IPS DF 6.9 (cell line): ENCODE data around the gene S100A10.

Source experiments
- DNase-seq: peaks from one replicate; pipeline ENCODE4 v3.0.0-alpha.2; 2013; ENCODE audit warnings: low read depth, low spot score
- H3K27ac ChIP-seq: one replicate; pipeline ENCODE4 v1.5.1; 2013; ENCODE audit warnings: low read length, control low read depth
- H3K27me3 ChIP-seq: 2 replicates; pipeline ENCODE4 v1.6.1; 2013; ENCODE audit warnings: mild to moderate bottlenecking, low read length; ENCODE audit not compliant: control insufficient read depth, insufficient read depth
- H3K36me3 ChIP-seq: 2 replicates; pipeline ENCODE4 v1.6.1; 2013; ENCODE audit warnings: low read length; ENCODE audit not compliant: control insufficient read depth, insufficient read depth
- H3K4me1 ChIP-seq: 2 replicates; pipeline ENCODE4 v1.6.1; 2013; ENCODE audit warnings: low read length; ENCODE audit not compliant: control insufficient read depth, insufficient read depth
- H3K4me3 ChIP-seq: 2 replicates; pipeline ENCODE4 v1.5.1; 2013; ENCODE audit warnings: mild to moderate bottlenecking, low read length
- H3K9me3 ChIP-seq: 2 replicates; pipeline ENCODE4 v1.6.1; 2013; ENCODE audit warnings: low read length, inconsistent platforms; ENCODE audit not compliant: control insufficient read depth, insufficient read depth
- WGBS: extraction: QIAGEN DNeasy Blood & Tissue Kit; methylation state at CpG from one replicate; pipeline ENCODE4 v1.1.7; 2013; ENCODE audit warnings: mixed read lengths, missing lambda C conversion rate; ENCODE audit not compliant: insufficient read length, insufficient coverage; 5-methylcytosine and 5-hydroxymethylcytosine counted together

Gene S100A10

GRCh38 chr1:151986501-151987190 is 7.0 kb downstream of the S100A10 start:
- H3K4me3 ChIP-seq: no peak overlapping the region
- H3K36me3 ChIP-seq: peaks cover 12% of the 10 kb centered on the region; the same call in 1 of the 2 replicates
- no peaks in the 10 kb centered on the region for H3K9me3 ChIP-seq
- H3K27me3 ChIP-seq: no peaks in the 10 kb centered on the region
- no peak for DNase-seq
- no CpG with 5 or more reads among the region's 8 CpGs for WGBS
- no peak overlapping the region for H3K27ac ChIP-seq
- 0 out of 2 replicates have a peak, but pooled peaks cover 2% of the 10 kb centered on the region for H3K4me1 ChIP-seq

- peaks cover 12% of the 10 kb centered on the region; the same call in 1 of the 2 replicates for H3K36me3 ChIP-seq
- no peaks in the 10 kb centered on the region for H3K27me3 ChIP-seq
- no peak overlapping the region for H3K4me3 ChIP-seq
- 0 out of 2 replicates have a peak, but pooled peaks cover 1% of the 10 kb centered on the region for H3K4me1 ChIP-seq
- no peak for DNase-seq
- no peaks in the 10 kb centered on the region for H3K9me3 ChIP-seq
- WGBS: no CpG with 5 or more reads among the region's 1 CpG
- H3K27ac ChIP-seq: no peak overlapping the region
Observed at GRCh38 chr1:151985768-151986167, 7.9 kb downstream of the S100A10 start.

GRCh38 chr1:151985270-151985669 is 8.4 kb downstream of the S100A10 start:
- 0 out of 2 replicates have a peak, but pooled peaks cover 1% of the 10 kb centered on the region for H3K4me1 ChIP-seq
- DNase-seq: no peak
- H3K27ac ChIP-seq: no peak overlapping the region
- WGBS: no CpG with 5 or more reads among the region's 2 CpGs
- peaks cover 12% of the 10 kb centered on the region; the same call in 1 of the 2 replicates for H3K36me3 ChIP-seq
- no peaks in the 10 kb centered on the region for H3K9me3 ChIP-seq
- no peaks in the 10 kb centered on the region for H3K27me3 ChIP-seq
- no peak overlapping the region for H3K4me3 ChIP-seq

- Histone ChIP-seq H3K4me3 (no peak overlapping the region), H3K36me3 (peaks cover 12% of the 10 kb centered on the region; the same call in 1 of the 2 replicates), H3K27me3 (no peaks in the 10 kb centered on the region), H3K9me3 (no peaks in the 10 kb centered on the region), H3K4me1 (0 out of 2 replicates have a peak, but pooled peaks cover 1% of the 10 kb centered on the region), H3K27ac (no peak overlapping the region)
- no CpG with 5 or more reads among the region's 1 CpG for WGBS
- no peak for DNase-seq
Observed at GRCh38 chr1:151984313-151984956, 9.2 kb downstream of the S100A10 start.

- Histone ChIP-seq H3K36me3 (peaks cover 12% of the 10 kb centered on the region; the same call in 1 of the 2 replicates), H3K9me3 (no peaks in the 10 kb centered on the region), H3K4me1 (no peaks in the 10 kb centered on the region), H3K27me3 (no peaks in the 10 kb centered on the region), H3K27ac (no peak overlapping the region), H3K4me3 (no peak overlapping the region)
- no peak for DNase-seq
- no CpG with 5 or more reads among the region's 1 CpG for WGBS
Observed at GRCh38 chr1:151982300-151983005, 11.2 kb downstream of the S100A10 start.

- Histone ChIP-seq H3K27ac (no peak overlapping the region), H3K4me3 (no peak overlapping the region), H3K36me3 (peaks cover 12% of the 10 kb centered on the region; the same call in 1 of the 2 replicates), H3K9me3 (no peaks in the 10 kb centered on the region), H3K27me3 (no peaks in the 10 kb centered on the region), H3K4me1 (no peaks in the 10 kb centered on the region)
- no CpG with 5 or more reads among the region's 5 CpGs for WGBS
- no peak for DNase-seq
Observed at GRCh38 chr1:151981178-151981525, 12.5 kb downstream of the S100A10 start.

- Histone ChIP-seq H3K4me1 (no peaks in the 10 kb centered on the region), H3K9me3 (no peaks in the 10 kb centered on the region), H3K4me3 (no peak overlapping the region), H3K27ac (no peak overlapping the region), H3K36me3 (peaks cover 12% of the 10 kb centered on the region; the same call in 1 of the 2 replicates), H3K27me3 (no peaks in the 10 kb centered on the region)
- WGBS: no CpG with 5 or more reads among the region's 5 CpGs
- DNase-seq: no peak
Observed at GRCh38 chr1:151980287-151981177, 13.1 kb downstream of the S100A10 start.

- WGBS: no CpG with 5 or more reads among the region's 5 CpGs
- H3K36me3 ChIP-seq: peaks cover 7% of the 10 kb centered on the region; the same call in 1 of the 2 replicates
- DNase-seq: no peak
- H3K27me3 ChIP-seq: no peaks in the 10 kb centered on the region
- no peak overlapping the region for H3K4me3 ChIP-seq
- no peaks in the 10 kb centered on the region for H3K4me1 ChIP-seq
- no peak overlapping the region for H3K27ac ChIP-seq
- H3K9me3 ChIP-seq: no peaks in the 10 kb centered on the region
Observed at GRCh38 chr1:151978922-151979321, 14.7 kb downstream of the S100A10 start.

GRCh38 chr1:151977662-151978230 is 15.9 kb downstream of the S100A10 start:
- no peaks in the 10 kb centered on the region for H3K27me3 ChIP-seq
- peaks cover under 1% of the 10 kb centered on the region; the same call in 1 of the 2 replicates for H3K4me1 ChIP-seq
- H3K9me3 ChIP-seq: no peaks in the 10 kb centered on the region
- H3K27ac ChIP-seq: no peak overlapping the region
- H3K4me3 ChIP-seq: no peak overlapping the region
- no peak for DNase-seq
- WGBS: no CpG with 5 or more reads among the region's 5 CpGs
- peaks cover 3% of the 10 kb centered on the region; the same call in 1 of the 2 replicates for H3K36me3 ChIP-seq
